Astrocyte (in vitro differentiated cells and primary cell): ENCODE measurements around the gene PIGT. TPM values are rescaled to one million over a fixed set of nuclear protein-coding genes. Genes with fewer than 3 reads are reported as not detected.

Source experiments
- DNase-seq: peaks from one replicate; pipeline ENCODE4 v3.0.0-alpha.2; 2010; ENCODE audit warnings: low read depth
- FAIRE-seq: peaks from 2 replicates; lab custom pipeline; 2011; peaks lifted over from hg19 to GRCh38; lab: Jason Lieb, UNC
- H2AFZ ChIP-seq: 2 replicates; pipeline ENCODE4 v1.6.0; 2012; ENCODE audit warnings: low read depth, low read length, inconsistent platforms
- H3K27ac ChIP-seq: 2 replicates; pipeline ENCODE4 v1.5.1; 2011; ENCODE audit warnings: low read depth, low read length, inconsistent platforms
- H3K27me3 ChIP-seq: 2 replicates; pipeline ENCODE4 v1.6.0; 2011; ENCODE audit warnings: low read length, inconsistent platforms; ENCODE audit not compliant: insufficient read depth
- H3K36me3 ChIP-seq: 2 replicates; pipeline ENCODE4 v1.5.1; 2011; ENCODE audit warnings: low read length, inconsistent platforms; ENCODE audit not compliant: insufficient read depth
- H3K4me1 ChIP-seq: 2 replicates; pipeline ENCODE4 v1.5.1; 2011; ENCODE audit warnings: low read length, inconsistent platforms; ENCODE audit not compliant: insufficient read depth
- H3K4me2 ChIP-seq: 2 replicates; pipeline ENCODE4 v1.6.0; 2012; ENCODE audit warnings: low read length, inconsistent platforms
- H3K4me3 ChIP-seq: 2 replicates; pipeline ENCODE4 v1.5.1; 2011; ENCODE audit warnings: low read depth, mild to moderate bottlenecking, low read length, inconsistent platforms; ENCODE audit not compliant: insufficient read depth
- H3K79me2 ChIP-seq: 2 replicates; pipeline ENCODE4 v1.6.0; 2012; ENCODE audit warnings: mild to moderate bottlenecking, low read length, inconsistent platforms; ENCODE audit not compliant: insufficient read depth
- H3K9ac ChIP-seq: 2 replicates; pipeline ENCODE4 v1.6.0; 2012; ENCODE audit warnings: mild to moderate bottlenecking, low read length, inconsistent platforms
- H3K9me3 ChIP-seq: 2 replicates; pipeline ENCODE4 v1.5.1; 2012; ENCODE audit warnings: low read depth, mild to moderate bottlenecking, low read length, inconsistent platforms; ENCODE audit not compliant: insufficient read depth
- H4K20me1 ChIP-seq: 2 replicates; pipeline ENCODE4 v1.6.0; 2012; ENCODE audit warnings: low read length, inconsistent platforms; ENCODE audit not compliant: insufficient read depth
- H3K27ac Mint-ChIP-seq: one replicate; pipeline ENCODE4 v1.8.0; 2021; ENCODE audit warnings: mild to moderate bottlenecking, mixed read lengths; ENCODE audit not compliant: unreplicated experiment
- H3K27me3 Mint-ChIP-seq: one replicate; pipeline ENCODE4 v1.8.0; 2021; ENCODE audit warnings: low read depth, mixed read lengths; ENCODE audit not compliant: unreplicated experiment
- H3K36me3 Mint-ChIP-seq: one replicate; pipeline ENCODE4 v1.8.0; 2021; ENCODE audit warnings: low read depth, mixed read lengths; ENCODE audit not compliant: unreplicated experiment
- H3K4me1 Mint-ChIP-seq: one replicate; pipeline ENCODE4 v1.8.0; 2021; ENCODE audit warnings: low read depth, mixed read lengths; ENCODE audit not compliant: unreplicated experiment
- H3K4me3 Mint-ChIP-seq: one replicate; pipeline ENCODE4 v1.8.0; 2021; ENCODE audit warnings: mild to moderate bottlenecking, moderate library complexity, mixed read lengths; ENCODE audit not compliant: unreplicated experiment
- H3K9me3 Mint-ChIP-seq: one replicate; pipeline ENCODE4 v1.8.0; 2021; ENCODE audit warnings: mild to moderate bottlenecking, mixed read lengths; ENCODE audit not compliant: unreplicated experiment
- CTCF ChIP-seq: IDR thresholded peaks from 2 replicates; pipeline ENCODE4 v1.5.1; 2011; ENCODE audit warnings: low read depth, mild to moderate bottlenecking, inconsistent platforms, low read length, moderate library complexity; ENCODE audit not compliant: insufficient read depth
- EZH2 ChIP-seq: IDR thresholded peaks from 2 replicates; pipeline ENCODE4 v1.6.1; 2012; ENCODE audit warnings: mild to moderate bottlenecking, low read length, inconsistent platforms; ENCODE audit not compliant: insufficient read depth
- total RNA-seq: library from RNA; stranded (reverse); gene quantifications from 2 replicates; pipeline ENCODE4 v1.2.1, GENCODE V29; 2021

PIGT gene
- total RNA-seq, 1 donor from 2014 or later, result 83.7 TPM

GRCh38 chr20:45444050-45444449 is 28.1 kb downstream of the PIGT start:
- no peaks in the 10 kb centered on the region for H3K36me3 Mint-ChIP-seq
- Histone ChIP-seq H3K4me2 (no peak overlapping the region), H3K4me3 (no peak overlapping the region), H4K20me1 (no peaks in the 10 kb centered on the region), H3K9ac (no peak overlapping the region), H3K27ac (no peak overlapping the region), H3K36me3 (no peaks in the 10 kb centered on the region), H3K79me2 (no peaks in the 10 kb centered on the region), H3K27me3 (peaks cover 20% of the 10 kb centered on the region), H3K4me1 (no peaks in the 10 kb centered on the region), H3K9me3 (no peaks in the 10 kb centered on the region), H2AFZ (no peak overlapping the region)
- FAIRE-seq (no peak), DNase-seq (no peak)
- TF ChIP-seq CTCF (no peak), EZH2 (no peak)
- no peak overlapping the region for H3K27ac Mint-ChIP-seq
- H3K4me1 Mint-ChIP-seq, result no peaks in the 10 kb centered on the region
- no peak overlapping the region for H3K4me3 Mint-ChIP-seq
- H3K27me3 Mint-ChIP-seq, result peaks cover 9% of the 10 kb centered on the region
- H3K9me3 Mint-ChIP-seq, result no peaks in the 10 kb centered on the region

DNA sequence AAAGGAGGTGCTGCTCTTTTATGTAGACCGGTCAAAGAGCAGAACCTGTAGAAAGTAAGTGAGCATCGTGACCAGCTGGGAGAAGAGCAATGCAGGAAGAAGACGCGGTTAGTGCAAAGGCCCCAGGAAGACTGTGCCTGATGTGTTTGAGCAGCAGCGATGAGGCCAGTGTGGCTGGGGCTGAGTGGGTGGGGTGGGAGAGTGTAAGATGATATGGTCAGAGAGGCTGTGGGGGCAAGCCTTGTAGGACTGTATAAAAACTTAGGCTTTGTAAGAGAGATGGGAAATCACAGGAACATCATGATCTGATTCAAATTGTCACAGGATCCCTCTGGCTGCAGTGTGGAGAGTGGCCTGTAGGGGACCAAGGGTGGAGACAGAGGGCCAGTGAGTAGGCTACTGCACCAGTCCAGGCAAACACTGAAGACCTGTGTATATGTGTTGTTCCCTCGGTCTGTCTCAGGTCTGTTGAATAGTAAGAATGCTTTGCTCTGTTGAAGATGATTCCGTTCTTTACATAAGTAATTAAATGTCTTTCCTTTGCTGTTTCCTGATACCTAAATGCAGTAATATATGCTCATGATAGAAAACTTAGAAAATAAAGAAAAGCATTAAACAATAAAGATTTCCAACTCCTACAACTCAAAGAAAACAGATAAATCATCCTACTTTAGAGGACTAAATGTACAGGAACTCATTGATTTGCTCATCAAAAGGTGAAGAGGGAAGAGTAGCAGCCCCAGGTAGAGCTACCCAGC is 30.0 kb downstream of the PIGT start:
- Histone ChIP-seq H3K4me1 (no peaks in the 10 kb centered on the region), H3K27ac (no peak overlapping the region), H3K27me3 (peaks cover 20% of the 10 kb centered on the region), H3K36me3 (no peaks in the 10 kb centered on the region), H3K4me2 (no peak overlapping the region), H3K9ac (no peak overlapping the region), H2AFZ (no peak overlapping the region), H3K4me3 (no peak overlapping the region), H4K20me1 (no peaks in the 10 kb centered on the region), H3K9me3 (no peaks in the 10 kb centered on the region), H3K79me2 (no peaks in the 10 kb centered on the region)
- Mint-ChIP-seq H3K4me1 (no peaks in the 10 kb centered on the region), H3K4me3 (no peak overlapping the region), H3K27ac (no peak overlapping the region), H3K36me3 (no peaks in the 10 kb centered on the region), H3K9me3 (no peaks in the 10 kb centered on the region), H3K27me3 (peaks cover 9% of the 10 kb centered on the region)
- FAIRE-seq, result no peak
- DNase-seq, result no peak
- TF ChIP-seq CTCF (peak; percentile 52), EZH2 (no peak)

GRCh38 chr20:45448270-45448669 is 32.3 kb downstream of the PIGT start:
- H4K20me1 ChIP-seq, result no peaks in the 10 kb centered on the region
- Mint-ChIP-seq H3K9me3 (no peaks in the 10 kb centered on the region), H3K4me1 (no peaks in the 10 kb centered on the region), H3K36me3 (no peaks in the 10 kb centered on the region), H3K27ac (no peak overlapping the region), H3K4me3 (no peak overlapping the region), H3K27me3 (peaks cover 21% of the 10 kb centered on the region)
- no peak overlapping the region for H3K4me3 ChIP-seq
- H3K9me3 ChIP-seq, result no peaks in the 10 kb centered on the region
- H3K36me3 ChIP-seq, result no peaks in the 10 kb centered on the region
- no peaks in the 10 kb centered on the region for H3K79me2 ChIP-seq
- no peak overlapping the region for H3K4me2 ChIP-seq
- H2AFZ ChIP-seq, result no peak overlapping the region
- no peak overlapping the region for H3K27ac ChIP-seq
- FAIRE-seq (no peak), DNase-seq (no peak)
- TF ChIP-seq EZH2, result no peak
- TF ChIP-seq CTCF, result no peak
- H3K4me1 ChIP-seq, result no peaks in the 10 kb centered on the region
- H3K27me3 ChIP-seq, result peaks cover 24% of the 10 kb centered on the region
- no peak overlapping the region for H3K9ac ChIP-seq
